K562 (cell line): Measurements from ENCODE around the gene AS3MT. TPM values are rescaled to one million over a fixed set of nuclear protein-coding genes. Genes with fewer than 3 reads are reported as not detected.

Experiments used
- ARID3B ChIP-seq: fragments of 250-450 bp; sonication (Bioruptor Pico); IDR thresholded peaks from 2 replicates; pipeline ENCODE4 v1.4.0; 2020; ENCODE audit warnings: borderline replicate concordance
- CAMTA2 ChIP-seq: fragments of 250-450 bp; sonication (Bioruptor Pico); conservative IDR thresholded peaks from 2 replicates; pipeline ENCODE4 v1.5.1; 2022
- CHAMP1 ChIP-seq: fragments of 450-650 bp; IDR thresholded peaks from 2 replicates; pipeline ENCODE4 v1.6.1; 2016; ENCODE audit warnings: mild to moderate bottlenecking
- DLX4 ChIP-seq: fragments of 250-450 bp; sonication (Bioruptor Pico); IDR thresholded peaks from 2 replicates; pipeline ENCODE4 v1.6.1; 2021; ENCODE audit warnings: mild to moderate bottlenecking
- ELK1 ChIP-seq: sonication (generic); formaldehyde crosslinking; IDR thresholded peaks from 2 replicates; pipeline ENCODE4 v1.8.1; 2022; ENCODE audit warnings: missing genetic modification reagents
- EP300 ChIP-seq: IDR thresholded peaks from 2 replicates; pipeline ENCODE4 v1.6.1; 2012; ENCODE audit warnings: low read length, improper control_type of control experiment
- MCM7 ChIP-seq, 2 experiments: fragments of 450-650 bp; IDR thresholded peaks; 2 replicates each; pipeline ENCODE4 v1.6.1; 2016 to 2018
- NCOA2 ChIP-seq, 2 experiments: fragments of 450-650 bp; IDR thresholded peaks; 2 replicates each; pipeline ENCODE4 v1.6.1; 2018; ENCODE audit warnings: mild to moderate bottlenecking in 2 of 2, moderate library complexity in 1 of 2; ENCODE audit not compliant: partially characterized antibody in 2 of 2
- RFX7 ChIP-seq: fragments of 250-450 bp; sonication (Bioruptor Pico); IDR thresholded peaks from 2 replicates; pipeline ENCODE4 v1.5.1; 2021; ENCODE audit warnings: mild to moderate bottlenecking
- SREBF1 ChIP-seq: fragments of 150-350 bp; IDR thresholded peaks from 2 replicates; pipeline ENCODE4 v1.6.1; 2014; ENCODE audit warnings: antibody characterized with exemption, low read depth, low read length, borderline replicate concordance
- TEAD2 ChIP-seq: fragments of 450-650 bp; IDR thresholded peaks from 2 replicates; pipeline ENCODE4 v1.6.1; 2016; ENCODE audit warnings: missing genetic modification characterization, control low read depth, missing compliant biosample characterization
- TRIM24 ChIP-seq, 2 experiments: fragments of 450-650 bp; IDR thresholded peaks; 2 replicates each; pipeline ENCODE4 v1.6.1; 2016
- ZBTB34 ChIP-seq: fragments of 250-450 bp; sonication (Bioruptor Pico); IDR thresholded peaks from 2 replicates; pipeline ENCODE4 v1.8.0; 2021; ENCODE audit warnings: mild to moderate bottlenecking, moderate library complexity
- ZNF133 ChIP-seq: fragments of 250-450 bp; sonication (Bioruptor Pico); IDR thresholded peaks from 2 replicates; pipeline ENCODE4 v1.4.0; 2020; ENCODE audit warnings: mild to moderate bottlenecking
- ZNF165 ChIP-seq: fragments of 250-450 bp; sonication (Bioruptor Pico); IDR thresholded peaks from 2 replicates; pipeline ENCODE4 v1.4.0; 2020; ENCODE audit warnings: borderline replicate concordance
- ZNF354B ChIP-seq: fragments of 250-450 bp; sonication (Bioruptor Pico); IDR thresholded peaks from 2 replicates; pipeline ENCODE4 v1.4.0; 2020
- ZNF644 ChIP-seq: fragments of 200-800 bp; sonication (Bioruptor generic); IDR thresholded peaks from 2 replicates; pipeline ENCODE4 v1.6.1; 2016; ENCODE audit warnings: low read depth, missing genetic modification characterization, missing compliant biosample characterization
- ZNF785 ChIP-seq: fragments of 250-450 bp; sonication (Bioruptor Pico); IDR thresholded peaks from 2 replicates; pipeline ENCODE4 v1.4.0; 2020; ENCODE audit warnings: mild to moderate bottlenecking
- polyA plus RNA-seq, 8 experiments: library from polyadenylated mRNA; depleted of rRNA in 4 of 8; stranded (reverse) in 5 of 8; unstranded in 3 of 8; fragments of >200 nt; fragmentation: Nextera tagmentation in 2 of 8; fragmentation: Illumina TruSeq in 1 of 8; extraction: Ambion mirVana in 2 of 8; extraction: Trizol in 1 of 8; gene quantifications; 2 replicates each; pipeline versions ENCODE4 v1.2.1 to v1.2.3, GENCODE V29; 2011 to 2014; ENCODE audit warnings: inconsistent platforms in 1 of 8, missing spikeins in 1 of 8
- total RNA-seq, 7 experiments: library from RNA; depleted of rRNA in 6 of 7; stranded (reverse); fragments of >200 nt in 6 of 7; fragmentation: Illumina TruSeq in 2 of 7; extraction: Trizol in 2 of 7; gene quantifications; 2 replicates each; pipeline versions ENCODE4 v1.2.1 to v1.2.3, GENCODE V29; 2011 to 2021; ENCODE audit warnings: low replicate concordance in 1 of 7
- TF ChIP-seq, protein P1 (sequence below): sonication (generic); formaldehyde crosslinking; IDR thresholded peaks from 2 replicates; pipeline ENCODE4 v1.5.0; 2020; ENCODE audit warnings: missing genetic modification reagents
- TF ChIP-seq, protein P2 (sequence below): sonication (generic); formaldehyde crosslinking; IDR thresholded peaks from 2 replicates; pipeline ENCODE4 v1.8.0; 2022; ENCODE audit warnings: mild to moderate bottlenecking, missing genetic modification reagents

The AS3MT gene
- total and polyA plus RNA-seq, 9 of the 15 experiments (the other 6 are each of a cell fraction or from before 2014, with no cell fraction given): 0.04 to 0.33 (median 0.19) TPM; not detected in 2

GRCh38 chr10:102917962-102918816 lies 48.9 kb downstream of the AS3MT start, which contains the start of gene CNNM2 (continued):
- no peak for TF ChIP-seq CHAMP1
- TF ChIP-seq, protein P1, sequence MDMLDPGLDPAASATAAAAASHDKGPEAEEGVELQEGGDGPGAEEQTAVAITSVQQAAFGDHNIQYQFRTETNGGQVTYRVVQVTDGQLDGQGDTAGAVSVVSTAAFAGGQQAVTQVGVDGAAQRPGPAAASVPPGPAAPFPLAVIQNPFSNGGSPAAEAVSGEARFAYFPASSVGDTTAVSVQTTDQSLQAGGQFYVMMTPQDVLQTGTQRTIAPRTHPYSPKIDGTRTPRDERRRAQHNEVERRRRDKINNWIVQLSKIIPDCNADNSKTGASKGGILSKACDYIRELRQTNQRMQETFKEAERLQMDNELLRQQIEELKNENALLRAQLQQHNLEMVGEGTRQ (CRISPR knock-in tag): peak; percentile 71
- no peak for TF ChIP-seq MCM7 (IDR thresholded peaks at IDR 0.05)
- TF ChIP-seq ELK1 (CRISPR knock-in tag): no peak
- 0 out of 2 replicates have a peak, but pooled peaks have one; percentile 4 for TF ChIP-seq ZNF644
- TF ChIP-seq ZNF785 (CRISPR knock-in tag): no peak
- TF ChIP-seq, protein P2, sequence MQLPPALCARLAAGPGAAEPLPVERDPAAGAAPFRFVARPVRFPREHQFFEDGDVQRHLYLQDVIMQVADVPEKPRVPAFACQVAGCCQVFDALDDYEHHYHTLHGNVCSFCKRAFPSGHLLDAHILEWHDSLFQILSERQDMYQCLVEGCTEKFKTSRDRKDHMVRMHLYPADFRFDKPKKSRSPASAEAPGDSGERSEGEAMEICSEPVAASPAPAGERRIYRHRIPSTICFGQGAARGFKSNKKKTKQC (CRISPR knock-in tag): no peak
- no peak for TF ChIP-seq CAMTA2 (CRISPR knock-in tag)
- no peak for TF ChIP-seq ARID3B (CRISPR knock-in tag)
- no peak for TF ChIP-seq ZNF354B (CRISPR knock-in tag)
- no peak for TF ChIP-seq ZBTB34 (CRISPR knock-in tag)
- TF ChIP-seq EP300: peak; percentile 1; the same call in 1 of the 2 replicates
- TF ChIP-seq RFX7: no peak
- no peak for TF ChIP-seq TRIM24 (IDR thresholded peaks at IDR 0.05)
- no peak for TF ChIP-seq SREBF1
- TF ChIP-seq TEAD2 (tag): no peak
- TF ChIP-seq ZNF133 (CRISPR knock-in tag): no peak
- no peak for TF ChIP-seq ZNF165 (CRISPR knock-in tag)
- TF ChIP-seq DLX4 (CRISPR knock-in tag): no peak
- no peak for TF ChIP-seq NCOA2 (IDR thresholded peaks at IDR 0.05; ENCODE audit: partially characterized antibody in 2 of 2)
